Ishikawa (cell line): ENCODE data around the gene KMT2E.
A peak's percentile ranks its signal among the peaks of the same experiment; 100 is the strongest.

Experiments used
- EP300 ChIP-seq: IDR thresholded peaks from 2 replicates; pipeline ENCODE4 v1.6.1; 2012; ENCODE audit warnings: borderline replicate concordance
- NFIC ChIP-seq: IDR thresholded peaks from 2 replicates; pipeline ENCODE4 v1.6.1; 2012
- TAF1 ChIP-seq: IDR thresholded peaks from 2 replicates; pipeline ENCODE4 v1.6.1; 2012; ENCODE audit warnings: low read depth, mild to moderate bottlenecking

DNA sequence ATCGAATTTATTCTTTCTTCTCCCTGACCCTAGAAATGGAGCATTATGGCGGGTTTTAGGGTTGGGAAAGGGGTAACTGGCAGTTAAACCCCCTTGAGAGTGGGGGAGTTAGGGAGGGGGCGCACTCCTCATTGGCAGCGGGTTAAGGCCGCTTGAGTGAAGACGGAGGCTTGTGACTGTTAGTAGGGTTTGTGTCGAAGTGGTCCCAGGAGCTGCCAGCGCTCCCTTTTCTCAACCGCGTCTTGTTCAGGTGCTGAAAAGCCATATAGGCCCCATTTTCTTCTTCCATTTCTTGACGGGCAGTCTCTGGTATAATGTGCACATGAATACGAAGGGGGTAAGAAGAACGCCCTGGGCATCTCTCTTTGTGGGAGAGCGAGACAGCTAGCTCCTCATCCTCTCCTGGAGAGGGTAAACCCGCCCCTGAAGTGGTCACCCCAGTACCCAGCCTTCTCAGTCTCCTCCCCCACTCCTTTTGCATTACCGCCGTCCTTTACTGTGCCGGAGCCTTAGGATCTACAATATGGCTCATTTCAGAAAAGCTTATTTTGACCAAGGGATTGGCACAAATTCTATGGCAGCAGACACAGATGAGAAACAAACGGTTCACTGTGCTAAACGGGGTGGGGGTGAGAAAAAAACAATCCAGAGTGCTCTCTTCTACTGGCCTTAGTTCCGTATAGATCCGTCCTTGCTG, 836 bp downstream of the KMT2E start:
- TF ChIP-seq EP300 (no peak), NFIC (no peak), TAF1 (peak; percentile 42; the same call in 1 of the 2 replicates)
